T-cell (primary cell): ENCODE data around the gene DEFB114. TPM values are rescaled to one million over a fixed set of nuclear protein-coding genes. Genes with fewer than 3 reads are reported as not detected.

Source experiments
- ATAC-seq, 4 experiments: fragments of 200-7000 bp in 3 of 4; fragments of 150-1000 bp in 1 of 4; cut with Tn5 transposase; replicated peaks in 1 of 4; 1 replicate in 3 of 4; 2 replicates in 1 of 4; pipeline ENCODE4 v1.10.0; 2021; ENCODE audit warnings: moderate library complexity in 3 of 4, mild to moderate bottlenecking in 2 of 4, moderate number of reproducible peaks in 1 of 4
- CTCF ChIA-PET, 2 donors: fragments of 300-600 bp; sonication (Branson Sonifier 250); formaldehyde crosslinking; loops; one replicate each; lab custom pipeline; 2022; ENCODE audit warnings: antibody characterized with exemption in 2 of 2; lab: Charles Lee
- POLR2A ChIA-PET, 2 donors: fragments of 300-600 bp; sonication (Branson Sonifier 250); formaldehyde crosslinking; loops; one replicate each; lab custom pipeline; 2022; ENCODE audit warnings: antibody characterized with exemption in 2 of 2; lab: Charles Lee
- DNase-seq, 35 experiments: peaks; one replicate each; pipeline versions ENCODE4 v3.0.0 to v3.0.0-alpha.2; 2013 to 2023
- H3K27ac ChIP-seq: one replicate; pipeline ENCODE4 v1.5.1; 2013; ENCODE audit warnings: low read length
- H3K27me3 ChIP-seq, 2 experiments: replicated peaks in 1 of 2; 1 replicate in 1 of 2; 2 replicates in 1 of 2; pipeline versions ENCODE4 v1.6.1 to v1.7.0; 2013; ENCODE audit warnings: low read length in 1 of 2, mixed read lengths in 1 of 2; ENCODE audit not compliant: control insufficient read depth in 2 of 2, insufficient read depth in 2 of 2; ENCODE audit errors: extremely low read depth in 1 of 2
- H3K36me3 ChIP-seq, 2 donors: 1 replicate in 1 of 2; 2 replicates in 1 of 2; pipeline versions ENCODE4 v1.6.1 to v1.7.0; 2013; ENCODE audit warnings: low read length in 1 of 2; ENCODE audit not compliant: control insufficient read depth in 2 of 2, insufficient read depth in 1 of 2; ENCODE audit errors: extremely low read depth in 1 of 2
- H3K4me1 ChIP-seq, 2 experiments: 1 replicate in 1 of 2; 2 replicates in 1 of 2; pipeline versions ENCODE4 v1.6.1 to v1.7.0; 2013; ENCODE audit warnings: low read length in 2 of 2, mixed read lengths in 1 of 2; ENCODE audit not compliant: insufficient read depth in 2 of 2, control insufficient read depth in 1 of 2; ENCODE audit errors: extremely low read depth in 1 of 2
- H3K4me3 ChIP-seq, 2 donors: 1 replicate in 1 of 2; 2 replicates in 1 of 2; pipeline versions ENCODE4 v1.5.1 to v1.7.0; 2013; ENCODE audit warnings: mild to moderate bottlenecking in 2 of 2, low read length in 1 of 2, moderate library complexity in 1 of 2; ENCODE audit not compliant: control insufficient read depth in 1 of 2; ENCODE audit errors: extremely low read depth in 1 of 2
- H3K9me3 ChIP-seq: 2 replicates; pipeline ENCODE4 v1.7.0; 2013
- H3K27ac Mint-ChIP-seq, 2 donors: one replicate each; pipeline ENCODE4 v1.8.0; 2020 to 2021; ENCODE audit warnings: mild to moderate bottlenecking in 2 of 2, mixed read lengths in 2 of 2
- H3K27me3 Mint-ChIP-seq, 2 donors: one replicate each; pipeline ENCODE4 v1.8.0; 2021 to 2022; ENCODE audit warnings: mixed read lengths in 2 of 2
- H3K36me3 Mint-ChIP-seq: one replicate; pipeline ENCODE4 v1.8.0; 2021; ENCODE audit warnings: mixed read lengths
- H3K4me1 Mint-ChIP-seq, 3 donors: one replicate each; pipeline ENCODE4 v1.8.0; 2020 to 2022; ENCODE audit warnings: mixed read lengths in 3 of 3, mild to moderate bottlenecking in 1 of 3
- H3K4me3 Mint-ChIP-seq, 3 donors: one replicate each; pipeline ENCODE4 v1.8.0; 2020 to 2022; ENCODE audit warnings: mild to moderate bottlenecking in 3 of 3, mixed read lengths in 3 of 3, moderate library complexity in 3 of 3
- H3K9me3 Mint-ChIP-seq, 3 donors: one replicate each; pipeline ENCODE4 v1.8.0; 2020 to 2022; ENCODE audit warnings: mixed read lengths in 3 of 3
- WGBS: methylation state at CpG from one replicate; pipeline ENCODE4 v1.1.5; 2013; ENCODE audit warnings: missing lambda C conversion rate; ENCODE audit not compliant: insufficient coverage; 5-methylcytosine and 5-hydroxymethylcytosine counted together
- total RNA-seq, 35 experiments: library from RNA in 6 of 35; stranded (reverse) in 6 of 35; fragments of 120-200 nt in 1 of 35; gene quantifications; one replicate each; pipeline versions ENCODE4 v1.2.1 to v1.2.4 and lab custom pipeline; 2013 to 2026

Gene DEFB114
- total RNA-seq, 5 donors from 2014 or later (not counting 1 experiment from before 2014, with no cell fraction given) = not detected

- ChIA-PET CTCF (no interaction called here), POLR2A (interaction anchor here in 1 of 2 donors (0.7 kb wide), 1 partner anchor 659 kb away, joined by 3 read pairs; no protein-coding TSS in a partner anchor)
- Mint-ChIP-seq H3K27me3 (no peaks in the 10 kb centered on the region), H3K4me1 (no peaks in the 10 kb centered on the region), H3K9me3 (peaks cover 4 to 7% (median 4%) of the 10 kb centered on the region in 3 donors), H3K27ac (no peak overlapping the region), H3K36me3 (no peaks in the 10 kb centered on the region), H3K4me3 (no peak overlapping the region)
- DNase-seq (no peak), ATAC-seq (no peak)
- H3K27ac ChIP-seq = no peak overlapping the region
- no peaks in the 10 kb centered on the region for H3K4me1 ChIP-seq
- H3K36me3 ChIP-seq = no peaks in the 10 kb centered on the region
- H3K9me3 ChIP-seq = no peaks in the 10 kb centered on the region
- no peak overlapping the region for H3K4me3 ChIP-seq
- H3K27me3 ChIP-seq = no peaks in the 10 kb centered on the region
These were observed 34.6 kb downstream of the DEFB114 start for GRCh38 chr6:49929340-49929739.

- Mint-ChIP-seq H3K4me3 (no peak overlapping the region), H3K27me3 (no peaks in the 10 kb centered on the region), H3K27ac (no peak overlapping the region), H3K9me3 (peaks cover 4 to 7% (median 4%) of the 10 kb centered on the region in 3 donors), H3K36me3 (no peaks in the 10 kb centered on the region), H3K4me1 (no peaks in the 10 kb centered on the region)
- Histone ChIP-seq H3K36me3 (no peaks in the 10 kb centered on the region), H3K27me3 (no peaks in the 10 kb centered on the region), H3K9me3 (no peaks in the 10 kb centered on the region), H3K4me1 (no peaks in the 10 kb centered on the region), H3K27ac (no peak overlapping the region), H3K4me3 (no peak overlapping the region)
- ChIA-PET CTCF (no interaction called here), POLR2A (no interaction called here)
- WGBS = no CpG with 5 or more reads among the region's 3 CpGs
- no peak for DNase-seq
- ATAC-seq = no peak
These were observed 40.1 kb downstream of the DEFB114 start for GRCh38 chr6:49923826-49924225.

GRCh38 chr6:49919935-49920644, 43.9 kb downstream of the DEFB114 start:
- DNase-seq (no peak), ATAC-seq (no peak)
- no CpG with 5 or more reads among the region's 5 CpGs for WGBS
- Histone ChIP-seq H3K27ac (no peak overlapping the region), H3K4me1 (no peaks in the 10 kb centered on the region), H3K9me3 (no peaks in the 10 kb centered on the region), H3K4me3 (no peak overlapping the region), H3K27me3 (no peaks in the 10 kb centered on the region), H3K36me3 (no peaks in the 10 kb centered on the region)
- H3K9me3 Mint-ChIP-seq = peaks cover 0 to 3% (median 2%) of the 10 kb centered on the region in 3 donors
- H3K27ac Mint-ChIP-seq = no peak overlapping the region
- no peaks in the 10 kb centered on the region for H3K27me3 Mint-ChIP-seq
- H3K4me3 Mint-ChIP-seq = no peak overlapping the region
- H3K36me3 Mint-ChIP-seq = no peaks in the 10 kb centered on the region
- ChIA-PET POLR2A (no interaction called here), CTCF (no interaction called here)
- H3K4me1 Mint-ChIP-seq = no peaks in the 10 kb centered on the region

- ChIA-PET CTCF (no interaction called here), POLR2A (no interaction called here)
- no peak overlapping the region for H3K4me3 ChIP-seq
- no peaks in the 10 kb centered on the region for H3K27me3 ChIP-seq
- H3K36me3 ChIP-seq = no peaks in the 10 kb centered on the region
- H3K27me3 Mint-ChIP-seq = no peaks in the 10 kb centered on the region
- H3K27ac ChIP-seq = no peak overlapping the region
- H3K4me1 Mint-ChIP-seq = no peaks in the 10 kb centered on the region
- H3K4me1 ChIP-seq = no peaks in the 10 kb centered on the region
- WGBS = 77% methylated on average over 3 of the region's 4 CpGs
- no peak for DNase-seq
- no peaks in the 10 kb centered on the region for H3K9me3 ChIP-seq
- peaks cover 0 to 3% (median 2%) of the 10 kb centered on the region in 3 donors for H3K9me3 Mint-ChIP-seq
- H3K27ac Mint-ChIP-seq = no peak overlapping the region
- no peak for ATAC-seq
- no peaks in the 10 kb centered on the region for H3K36me3 Mint-ChIP-seq
- no peak overlapping the region for H3K4me3 Mint-ChIP-seq
These were observed 44.7 kb downstream of the DEFB114 start for GRCh38 chr6:49919261-49919660.

GRCh38 chr6:49918787-49919186, 45.2 kb downstream of the DEFB114 start:
- ChIA-PET CTCF (no interaction called here), POLR2A (no interaction called here)
- H3K9me3 ChIP-seq = no peaks in the 10 kb centered on the region
- no peak overlapping the region for H3K27ac ChIP-seq
- H3K36me3 ChIP-seq = no peaks in the 10 kb centered on the region
- Mint-ChIP-seq H3K36me3 (no peaks in the 10 kb centered on the region), H3K9me3 (peaks cover 0 to 3% (median 2%) of the 10 kb centered on the region in 3 donors), H3K27ac (no peak overlapping the region), H3K27me3 (no peaks in the 10 kb centered on the region), H3K4me1 (no peaks in the 10 kb centered on the region), H3K4me3 (no peak overlapping the region)
- 40% methylated on average over 1 of the region's 2 CpGs for WGBS
- ATAC-seq (no peak), DNase-seq (no peak)
- no peaks in the 10 kb centered on the region for H3K4me1 ChIP-seq
- H3K27me3 ChIP-seq = no peaks in the 10 kb centered on the region
- H3K4me3 ChIP-seq = no peak overlapping the region

GRCh38 chr6:49915035-49915434, 48.9 kb downstream of the DEFB114 start:
- Mint-ChIP-seq H3K4me3 (no peak overlapping the region), H3K36me3 (no peaks in the 10 kb centered on the region), H3K27me3 (no peaks in the 10 kb centered on the region), H3K9me3 (peaks cover 0 to 3% (median 2%) of the 10 kb centered on the region in 3 donors), H3K27ac (no peak overlapping the region), H3K4me1 (no peaks in the 10 kb centered on the region)
- POLR2A ChIA-PET = no interaction called here
- CTCF ChIA-PET = no interaction called here
- no CpG with 5 or more reads among the region's 3 CpGs for WGBS
- Histone ChIP-seq H3K4me3 (no peak overlapping the region), H3K9me3 (no peaks in the 10 kb centered on the region), H3K4me1 (no peaks in the 10 kb centered on the region), H3K36me3 (no peaks in the 10 kb centered on the region), H3K27ac (no peak overlapping the region), H3K27me3 (no peaks in the 10 kb centered on the region)
- no peak for ATAC-seq
- DNase-seq = no peak
